HepG2 (cell line): Measurements from ENCODE around the gene RPUSD4. TPM values are rescaled to one million over a fixed set of nuclear protein-coding genes. Genes with fewer than 3 reads are reported as not detected.

ENCODE experiments used
- ATAC-seq: fragments of 200-7000 bp; cut with Tn5 transposase; 3 replicates; pipeline ENCODE4 v1.9.1; 2020; ENCODE audit warnings: mild to moderate bottlenecking, moderate library complexity
- BruUV-seq: library from RNA; stranded (reverse); fragments of 400-500 nt; replicated peaks from 2 replicates; lab custom pipeline; 2021; lab: Mats Ljungman, UMichigan
- CTCF ChIA-PET: fragments of 300-600 bp; formaldehyde crosslinking; extraction: SDS; loops from one replicate; lab custom pipeline; 2021; ENCODE audit warnings: low total read pairs, inconsistent platforms, low intra/inter-chr PET ratio; lab: Yijun Ruan, JAX
- POLR2A ChIA-PET: fragments of 350-600 bp; sonication (Branson Sonifier 250); formaldehyde crosslinking; loops from one replicate; lab custom pipeline; 2020; ENCODE audit warnings: antibody characterized with exemption, inconsistent platforms; lab: Yijun Ruan, JAX
- DNase-seq: peaks from one replicate; pipeline ENCODE4 v3.0.0-alpha.2; 2015; ENCODE audit warnings: low spot score
- FAIRE-seq: peaks from 3 replicates; lab custom pipeline; 2011; peaks lifted over from hg19 to GRCh38; lab: Jason Lieb, UNC
- H2AFZ ChIP-seq: one replicate; pipeline ENCODE4 v1.6.1; 2011; ENCODE audit warnings: low read length, inconsistent platforms
- H3K27ac ChIP-seq: fragments of 300-600 bp; 3 replicates; pipeline ENCODE4 v1.8.0; 2011; ENCODE audit warnings: mixed run types, mild to moderate bottlenecking, mixed read lengths, low read length, inconsistent platforms; ENCODE audit not compliant: insufficient read depth; ENCODE audit errors: extremely low read length
- H3K27me3 ChIP-seq, 2 experiments: fragments of 200-600 bp in 1 of 2; 2 replicates in 1 of 2; 3 replicates in 1 of 2; pipeline versions ENCODE4 v1.6.0 to v1.8.0; 2011; ENCODE audit warnings: low read length in 2 of 2, mild to moderate bottlenecking in 2 of 2, moderate library complexity in 2 of 2, inconsistent platforms in 1 of 2; ENCODE audit not compliant: insufficient read depth in 2 of 2, control insufficient read depth in 1 of 2
- H3K36me3 ChIP-seq, 2 experiments: fragments of 200-600 bp in 1 of 2; replicated peaks in 1 of 2; 2 replicates in 1 of 2; 3 replicates in 1 of 2; pipeline versions ENCODE4 v1.5.1 to v1.8.0; 2011; ENCODE audit warnings: low read length in 2 of 2, inconsistent platforms in 1 of 2; ENCODE audit not compliant: insufficient read depth in 2 of 2, control insufficient read depth in 1 of 2
- H3K4me1 ChIP-seq: 2 replicates; pipeline ENCODE4 v1.5.1; 2012; ENCODE audit warnings: low read length, inconsistent platforms; ENCODE audit not compliant: insufficient read depth
- H3K4me2 ChIP-seq: 2 replicates; pipeline ENCODE4 v1.6.0; 2011; ENCODE audit warnings: low read depth, low read length, inconsistent platforms
- H3K4me3 ChIP-seq, 3 experiments: fragments of 200-600 bp in 1 of 3; sonication (generic), shearing (Covaris generic) in 1 of 3; replicated peaks in 1 of 3; 2 replicates each; pipeline ENCODE4 v1.5.1; 2011 to 2016; ENCODE audit warnings: low read length in 3 of 3, inconsistent platforms in 2 of 3, low read depth in 2 of 3, mild to moderate bottlenecking in 2 of 3, control low read depth in 1 of 3, mixed read lengths in 1 of 3; ENCODE audit not compliant: insufficient read depth in 1 of 3
- H3K79me2 ChIP-seq: one replicate; pipeline ENCODE4 v1.6.1; 2011; ENCODE audit warnings: low read length, inconsistent platforms; ENCODE audit not compliant: insufficient read depth
- H3K9ac ChIP-seq: 2 replicates; pipeline ENCODE4 v1.6.0; 2011; ENCODE audit warnings: mild to moderate bottlenecking, low read depth, low read length, inconsistent platforms; ENCODE audit not compliant: insufficient read depth
- H3K9me3 ChIP-seq: 2 replicates; pipeline ENCODE4 v1.5.1; 2012; ENCODE audit warnings: mild to moderate bottlenecking, low read length
- H4K20me1 ChIP-seq: 2 replicates; pipeline ENCODE4 v1.6.0; 2011; ENCODE audit warnings: inconsistent platforms, mild to moderate bottlenecking, low read length, moderate library complexity; ENCODE audit not compliant: insufficient read depth
- ARNT ChIP-seq: fragments of 450-650 bp; IDR thresholded peaks from 2 replicates; pipeline ENCODE4 v1.6.1; 2017
- CEBPG ChIP-seq: IDR thresholded peaks from 2 replicates; pipeline ENCODE4 v1.6.1; 2016
- DNMT3B ChIP-seq: conservative IDR thresholded peaks from 2 replicates; pipeline ENCODE4 v1.6.1; 2016; ENCODE audit warnings: missing biosample characterization, control low read depth
- FOSL2 ChIP-seq: sonication (generic); formaldehyde crosslinking; IDR thresholded peaks from 2 replicates; pipeline ENCODE4 v1.4.0; 2020; ENCODE audit warnings: missing genetic modification reagents
- GLI4 ChIP-seq: sonication (generic); formaldehyde crosslinking; IDR thresholded peaks from 2 replicates; pipeline ENCODE4 v1.5.1; 2020; ENCODE audit warnings: missing genetic modification reagents, mild to moderate bottlenecking, moderate library complexity, borderline replicate concordance
- MXD4 ChIP-seq: IDR thresholded peaks from 2 replicates; pipeline ENCODE4 v1.6.1; 2016; ENCODE audit warnings: mild to moderate bottlenecking, missing biosample characterization, missing genetic modification reagents
- POLR2G ChIP-seq: fragments of 200-400 bp; formaldehyde crosslinking; IDR thresholded peaks from 2 replicates; pipeline ENCODE4 v1.6.1; 2018; ENCODE audit warnings: mild to moderate bottlenecking, low read depth, low read length, moderate library complexity
- SMC3 ChIP-seq: IDR thresholded peaks from 2 replicates; pipeline ENCODE4 v1.6.1; 2011; ENCODE audit warnings: low read length, improper control_type of control experiment
- STAG1 ChIP-seq: sonication (generic); formaldehyde crosslinking; IDR thresholded peaks from 2 replicates; pipeline ENCODE4 v1.4.0; 2020; ENCODE audit warnings: missing genetic modification reagents
- TCF7L2 ChIP-seq: IDR thresholded peaks from 2 replicates; pipeline ENCODE4 v1.6.1; 2011; ENCODE audit warnings: mild to moderate bottlenecking, low read depth, low read length, moderate library complexity
- ZBTB20 ChIP-seq: sonication (generic); formaldehyde crosslinking; IDR thresholded peaks from 2 replicates; pipeline ENCODE4 v1.8.1; 2023; ENCODE audit warnings: missing genetic modification reagents, low read depth, mild to moderate bottlenecking, borderline replicate concordance
- ZNF564 ChIP-seq: sonication (generic); formaldehyde crosslinking; IDR thresholded peaks from 2 replicates; pipeline ENCODE4 v1.8.1; 2023; ENCODE audit warnings: mild to moderate bottlenecking, missing genetic modification reagents
- WGBS: methylation state at CpG from one replicate; pipeline ENCODE4 v1.1.6; 2017; ENCODE audit warnings: low lambda C conversion rate; 5-methylcytosine and 5-hydroxymethylcytosine counted together
- in situ Hi-C: cut with HindIII; loops from 2 replicates; pipeline ENCODE4 v1.10.0; 2017; ENCODE audit warnings: low pct_unique_long_range_greater_than_20kb; ENCODE audit not compliant: extremely low pct_ligation_motif_present
- intact Hi-C: fragments of 100-400 bp; cut with micrococcal nuclease; formaldehyde crosslinking; loops from one replicate; pipeline ENCODE4 v1.10.0; 2022; ENCODE audit not compliant: unreplicated experiment
- polyA plus RNA-seq, 8 experiments: library from polyadenylated mRNA; depleted of rRNA in 3 of 8; stranded (reverse) in 7 of 8; unstranded in 1 of 8; fragments of >200 nt; fragmentation: Illumina TruSeq in 4 of 8; extraction: Trizol in 4 of 8; gene quantifications; 2 replicates each; pipeline versions ENCODE4 v1.2.1 to v1.2.3, GENCODE V29; 2011 to 2016; ENCODE audit warnings: low read depth in 4 of 8, missing spikeins in 1 of 8, mixed read lengths in 1 of 8; ENCODE audit not compliant: insufficient read depth in 1 of 8
- total RNA-seq, 5 experiments: library from RNA; depleted of rRNA; stranded (reverse); fragments of >200 nt; fragmentation: Illumina TruSeq; extraction: Trizol; gene quantifications; 2 replicates each; pipeline ENCODE4 v1.2.3, GENCODE V29; 2016; ENCODE audit warnings: low read depth in 1 of 5
- TF ChIP-seq, protein P1 (sequence below): sonication (generic); formaldehyde crosslinking; IDR thresholded peaks from 2 replicates; pipeline ENCODE4 v1.8.0; 2022; ENCODE audit warnings: mild to moderate bottlenecking, missing genetic modification reagents, moderate library complexity
- TF ChIP-seq, protein P2 (sequence below): sonication (generic); formaldehyde crosslinking; conservative IDR thresholded peaks from 2 replicates; pipeline ENCODE4 v1.4.0; 2020; ENCODE audit warnings: missing genetic modification reagents
- TF ChIP-seq, protein P3 (sequence below): sonication (generic); formaldehyde crosslinking; IDR thresholded peaks from 2 replicates; pipeline ENCODE4 v1.4.0; 2020; ENCODE audit warnings: missing genetic modification reagents, borderline replicate concordance

The RPUSD4 gene
- total and polyA plus RNA-seq, 2 of the 13 experiments (the other 11 are each of a cell fraction or from before 2014, with no cell fraction given), result 45.0 to 52.9 TPM

DNA sequence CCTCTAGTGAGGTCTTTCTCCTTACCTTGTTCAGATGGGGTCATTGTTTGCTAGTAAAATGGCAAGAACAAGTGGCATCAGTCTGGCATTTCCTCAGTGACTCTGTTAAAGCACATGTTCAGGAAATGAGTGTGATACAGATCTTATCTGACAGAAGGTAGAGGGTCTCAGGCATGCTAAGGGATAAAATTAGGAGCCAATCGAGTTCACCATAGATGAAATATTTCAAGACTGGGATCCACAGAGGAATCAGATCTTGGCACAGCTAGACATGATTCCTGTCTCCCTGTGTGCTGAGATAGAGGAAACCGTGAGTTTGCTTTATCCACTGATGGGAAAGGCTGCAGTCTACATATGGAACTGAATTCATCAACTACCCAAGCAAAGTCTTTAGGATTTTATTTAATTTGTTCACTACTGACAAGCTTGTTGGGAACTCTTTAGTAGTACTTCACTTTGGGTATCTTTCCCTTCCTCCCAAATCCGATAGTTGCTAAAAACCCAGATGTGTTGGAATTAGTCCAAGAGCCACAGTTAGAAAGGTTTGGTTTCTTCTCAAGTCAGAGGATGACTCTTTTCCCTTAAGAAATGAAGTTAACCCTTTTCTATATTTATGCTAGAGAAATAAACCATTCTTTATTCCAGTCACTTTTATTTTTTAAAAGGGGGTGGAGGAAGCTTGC, 18.5 kb upstream of the RPUSD4 start:
- in situ Hi-C loops, result no loop called here
- Histone ChIP-seq H3K4me3 (no peak overlapping the region), H3K9ac (no peak overlapping the region), H3K36me3 (peaks cover 0 to 14% of the 10 kb centered on the region in 2 experiments; a peak in 2 of 5 replicates), H2AFZ (no peak overlapping the region), H3K27ac (no peak overlapping the region), H4K20me1 (no peaks in the 10 kb centered on the region), H3K4me1 (no peaks in the 10 kb centered on the region), H3K4me2 (no peak overlapping the region), H3K27me3 (no peaks in the 10 kb centered on the region), H3K79me2 (peaks cover 3% of the 10 kb centered on the region), H3K9me3 (no peaks in the 10 kb centered on the region)
- CTCF ChIA-PET, result no interaction called here
- BruUV-seq, result no TSS peak
- TF ChIP-seq ZNF564 (CRISPR knock-in tag) (no peak), SMC3 (no peak), MXD4 (CRISPR knock-in tag) (no peak), POLR2G (no peak), ARNT (no peak), DNMT3B (no peak), STAG1 (no peak), TCF7L2 (no peak), ZBTB20 (CRISPR knock-in tag) (no peak), CEBPG (CRISPR knock-in tag) (no peak), FOSL2 (no peak), GLI4 (no peak)
- TF ChIP-seq, protein P1, sequence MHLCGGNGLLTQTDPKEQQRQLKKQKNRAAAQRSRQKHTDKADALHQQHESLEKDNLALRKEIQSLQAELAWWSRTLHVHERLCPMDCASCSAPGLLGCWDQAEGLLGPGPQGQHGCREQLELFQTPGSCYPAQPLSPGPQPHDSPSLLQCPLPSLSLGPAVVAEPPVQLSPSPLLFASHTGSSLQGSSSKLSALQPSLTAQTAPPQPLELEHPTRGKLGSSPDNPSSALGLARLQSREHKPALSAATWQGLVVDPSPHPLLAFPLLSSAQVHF (CRISPR knock-in tag), result no peak
- TF ChIP-seq, protein P2, sequence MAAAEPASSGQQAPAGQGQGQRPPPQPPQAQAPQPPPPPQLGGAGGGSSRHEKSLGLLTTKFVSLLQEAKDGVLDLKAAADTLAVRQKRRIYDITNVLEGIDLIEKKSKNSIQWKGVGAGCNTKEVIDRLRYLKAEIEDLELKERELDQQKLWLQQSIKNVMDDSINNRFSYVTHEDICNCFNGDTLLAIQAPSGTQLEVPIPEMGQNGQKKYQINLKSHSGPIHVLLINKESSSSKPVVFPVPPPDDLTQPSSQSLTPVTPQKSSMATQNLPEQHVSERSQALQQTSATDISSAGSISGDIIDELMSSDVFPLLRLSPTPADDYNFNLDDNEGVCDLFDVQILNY, result no peak
- TF ChIP-seq, protein P3, sequence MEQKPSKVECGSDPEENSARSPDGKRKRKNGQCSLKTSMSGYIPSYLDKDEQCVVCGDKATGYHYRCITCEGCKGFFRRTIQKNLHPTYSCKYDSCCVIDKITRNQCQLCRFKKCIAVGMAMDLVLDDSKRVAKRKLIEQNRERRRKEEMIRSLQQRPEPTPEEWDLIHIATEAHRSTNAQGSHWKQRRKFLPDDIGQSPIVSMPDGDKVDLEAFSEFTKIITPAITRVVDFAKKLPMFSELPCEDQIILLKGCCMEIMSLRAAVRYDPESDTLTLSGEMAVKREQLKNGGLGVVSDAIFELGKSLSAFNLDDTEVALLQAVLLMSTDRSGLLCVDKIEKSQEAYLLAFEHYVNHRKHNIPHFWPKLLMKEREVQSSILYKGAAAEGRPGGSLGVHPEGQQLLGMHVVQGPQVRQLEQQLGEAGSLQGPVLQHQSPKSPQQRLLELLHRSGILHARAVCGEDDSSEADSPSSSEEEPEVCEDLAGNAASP, result no peak
- no peak for ATAC-seq
- intact Hi-C loops, result no loop called here
- DNase-seq, result no peak
- no peak for FAIRE-seq
- WGBS, result 98% methylated on average over 3 of the region's 3 CpGs
- POLR2A ChIA-PET, result no interaction called here
